Natural killer cell (primary cell): ENCODE measurements around the gene SORL1. TPM values are rescaled to one million over a fixed set of nuclear protein-coding genes. Genes with fewer than 3 reads are reported as not detected.

Experiments used
- ATAC-seq, 3 donors: fragments of 150-1000 bp in 2 of 3; fragments of 200-7000 bp in 1 of 3; cut with Tn5 transposase; 1 replicate in 1 of 3; 2 replicates in 2 of 3; pipeline ENCODE4 v1.10.0; 2021; ENCODE audit warnings: mild to moderate bottlenecking in 2 of 3, moderate library complexity in 2 of 3
- DNase-seq, 2 donors: peaks; one replicate each; pipeline versions ENCODE4 v3.0.0 to v3.0.0-alpha.2; 2013 to 2021; ENCODE audit warnings: mixed read lengths in 1 of 2
- H3K27ac ChIP-seq: one replicate; pipeline ENCODE4 v1.5.1; 2013; ENCODE audit warnings: mild to moderate bottlenecking, low read length
- H3K27me3 ChIP-seq: one replicate; pipeline ENCODE4 v1.6.1; 2013; ENCODE audit warnings: low read length; ENCODE audit not compliant: control insufficient read depth, insufficient read depth
- H3K36me3 ChIP-seq: one replicate; pipeline ENCODE4 v1.6.1; 2013; ENCODE audit warnings: low read length; ENCODE audit not compliant: control insufficient read depth, insufficient read depth
- H3K4me1 ChIP-seq: one replicate; pipeline ENCODE4 v1.6.1; 2013; ENCODE audit warnings: low read length; ENCODE audit not compliant: control insufficient read depth, insufficient read depth
- H3K4me3 ChIP-seq: one replicate; pipeline ENCODE4 v1.5.1; 2013; ENCODE audit warnings: low read length
- H3K9me3 ChIP-seq: one replicate; pipeline ENCODE4 v1.6.1; 2013; ENCODE audit warnings: low read length; ENCODE audit not compliant: control insufficient read depth, insufficient read depth
- H3K27ac Mint-ChIP-seq, 2 donors: one replicate each; pipeline ENCODE4 v1.8.0; 2022; ENCODE audit warnings: mild to moderate bottlenecking in 2 of 2, mixed read lengths in 2 of 2, moderate library complexity in 1 of 2
- H3K27me3 Mint-ChIP-seq, 2 donors: one replicate each; pipeline ENCODE4 v1.8.0; 2022; ENCODE audit warnings: low read depth in 2 of 2, mixed read lengths in 2 of 2
- H3K36me3 Mint-ChIP-seq: one replicate; pipeline ENCODE4 v1.8.0; 2022; ENCODE audit warnings: mixed read lengths
- H3K4me1 Mint-ChIP-seq, 2 donors: one replicate each; pipeline ENCODE4 v1.8.0; 2022; ENCODE audit warnings: mixed read lengths in 2 of 2
- H3K4me3 Mint-ChIP-seq: one replicate; pipeline ENCODE4 v1.8.0; 2022; ENCODE audit warnings: mild to moderate bottlenecking, moderate library complexity, mixed read lengths
- H3K9me3 Mint-ChIP-seq, 2 donors: one replicate each; pipeline ENCODE4 v1.8.0; 2022; ENCODE audit warnings: mixed read lengths in 2 of 2
- CTCF ChIP-seq: fragments of 200-600 bp; IDR thresholded peaks from one replicate; pipeline ENCODE4 v1.8.0; 2022; ENCODE audit warnings: antibody characterized with exemption
- WGBS: methylation state at CpG from one replicate; pipeline ENCODE4 v1.1.7; 2013; ENCODE audit warnings: missing lambda C conversion rate; ENCODE audit not compliant: insufficient coverage; 5-methylcytosine and 5-hydroxymethylcytosine counted together
- intact Hi-C: fragments of 100-400 bp; cut with micrococcal nuclease; formaldehyde crosslinking; loops from one replicate; pipeline ENCODE4 v1.14.2; 2022
- total RNA-seq, 4 donors: library from RNA; stranded (reverse); fragments of 120-200 nt in 1 of 4; gene quantifications; one replicate each; pipeline versions ENCODE4 v1.2.3 to v1.2.4, GENCODE V29; 2013 to 2022

The SORL1 gene
- total RNA-seq, 3 donors from 2014 or later (not counting 1 experiment from before 2014, with no cell fraction given), result 386 to 519 (median 456) TPM

- Mint-ChIP-seq H3K27me3 (no peaks in the 10 kb centered on the region), H3K36me3 (peaks cover 39% of the 10 kb centered on the region), H3K9me3 (peaks cover 5 to 9% of the 10 kb centered on the region in 2 donors), H3K4me1 (peaks cover 67 to 75% of the 10 kb centered on the region in 2 donors), H3K4me3 (peak overlapping the region; percentile 78), H3K27ac (peak overlapping the region; percentile 92 to 93)
- Histone ChIP-seq H3K27me3 (no peaks in the 10 kb centered on the region), H3K27ac (peak overlapping the region; percentile 62), H3K4me3 (no peak overlapping the region), H3K4me1 (peaks cover 20% of the 10 kb centered on the region), H3K9me3 (peaks cover 4% of the 10 kb centered on the region), H3K36me3 (peaks cover 42% of the 10 kb centered on the region)
- DNase-seq, result peak; percentile 42 to 50
- intact Hi-C loops, result loop anchor here (1.0 kb wide), 2 partner anchors 26 to 56 kb away; partner anchors contain the start of genes SORL1 and SORL1-AS1
- TF ChIP-seq CTCF, result no peak
- peak; percentile 85 to 95 (median 94) for ATAC-seq
Measured at GRCh38 chr11:121508449-121508848, 56.3 kb downstream of the SORL1 start.

- no peak for ATAC-seq
- Histone ChIP-seq H3K27me3 (no peaks in the 10 kb centered on the region), H3K9me3 (peaks cover 4% of the 10 kb centered on the region), H3K4me1 (peaks cover 40% of the 10 kb centered on the region), H3K27ac (no peak overlapping the region), H3K36me3 (peaks cover 50% of the 10 kb centered on the region), H3K4me3 (no peak overlapping the region)
- Mint-ChIP-seq H3K27ac (peak overlapping the region; percentile 53 to 64), H3K36me3 (peaks cover 32% of the 10 kb centered on the region), H3K9me3 (peaks cover 5 to 9% of the 10 kb centered on the region in 2 donors), H3K27me3 (no peaks in the 10 kb centered on the region), H3K4me3 (no peak overlapping the region), H3K4me1 (peaks cover 80 to 81% of the 10 kb centered on the region in 2 donors)
- intact Hi-C loops, result no loop called here
- WGBS, result 70% methylated on average over 2 of the region's 2 CpGs
- no peak for DNase-seq
- no peak for TF ChIP-seq CTCF
Measured at GRCh38 chr11:121510438-121510837, 58.3 kb downstream of the SORL1 start.

- WGBS, result 50% methylated on average over 9 of the region's 9 CpGs
- H3K4me3 ChIP-seq, result no peak overlapping the region
- Mint-ChIP-seq H3K27ac (peak overlapping the region; percentile 95), H3K36me3 (peaks cover 23% of the 10 kb centered on the region), H3K27me3 (no peaks in the 10 kb centered on the region), H3K9me3 (no peaks in the 10 kb centered on the region), H3K4me1 (peaks cover 80% of the 10 kb centered on the region in 2 donors), H3K4me3 (peak overlapping the region; percentile 80)
- H3K9me3 ChIP-seq, result no peaks in the 10 kb centered on the region
- ATAC-seq (peak in 2 of 3 donors; percentile 16 to 18), DNase-seq (no peak)
- H3K27ac ChIP-seq, result peak overlapping the region; percentile 31
- peaks cover 52% of the 10 kb centered on the region for H3K4me1 ChIP-seq
- intact Hi-C loops, result no loop called here
- no peaks in the 10 kb centered on the region for H3K27me3 ChIP-seq
- no peak for TF ChIP-seq CTCF
- H3K36me3 ChIP-seq, result peaks cover 52% of the 10 kb centered on the region
Measured at GRCh38 chr11:121512468-121513465, 60.7 kb downstream of the SORL1 start.
